ENCODE measurements around the gene GPX6. TPM values are rescaled to one million over a fixed set of nuclear protein-coding genes. Genes with fewer than 3 reads are reported as not detected.

GPX6 gene
- total RNA-seq, 1 experiment from 2014 or later: not detected

GRCh38 chr6:28545955-28546354 is 30.4 kb upstream of the GPX6 start:
- Histone ChIP-seq H3K36me3 (ENCODE audit: control insufficient read depth, insufficient read depth, low read length) (no peaks in the 10 kb centered on the region), H3K4me1 (ENCODE audit: control insufficient read depth, insufficient read depth, low read length) (peaks cover 7% of the 10 kb centered on the region; the same call in 1 of the 2 replicates), H3K9me3 (ENCODE audit: control insufficient read depth, insufficient read depth, low read depth, low read length) (no peaks in the 10 kb centered on the region), H3K27ac (ENCODE audit: low read length) (no peak overlapping the region), H3K4me3 (ENCODE audit: low read depth in 2 of 2, low read length in 2 of 2) (no peak overlapping the region), H3K27me3 (ENCODE audit: control insufficient read depth, insufficient read depth, low read length) (peaks cover 7% of the 10 kb centered on the region; the same call in 1 of the 2 replicates)
- DNase-seq (ENCODE audit: low read depth, low spot score) (no peak), ATAC-seq (no peak)
- in situ Hi-C loops (cut with HindIII; ENCODE audit: low pct_unique_long_range_greater_than_20kb, low sequenced_read_pairs): no loop called here
- no TSS peak for BruUV-seq (replicated peaks)
- POLR2A ChIA-PET: no interaction called here
- CTCF ChIA-PET: no interaction called here
- intact Hi-C loops (cut with micrococcal nuclease; ENCODE audit: unreplicated experiment): no loop called here
- TF ChIP-seq CTCF (IDR thresholded peaks at IDR 0.05): no peak
- no peak for TF ChIP-seq REST (IDR thresholded peaks at IDR 0.05; ENCODE audit: insufficient read depth in 1 of 2, low read depth in 2 of 2, low read length in 1 of 2)
- TF ChIP-seq SIN3A (IDR thresholded peaks at IDR 0.05; ENCODE audit: borderline replicate concordance, insufficient read depth, low read depth, low read length): no peak
- TF ChIP-seq TCF7L2 (IDR thresholded peaks at IDR 0.05; ENCODE audit: low read depth, low read length): no peak
- no peak for TF ChIP-seq POLR2AphosphoS5 (IDR thresholded peaks at IDR 0.05; ENCODE audit: low read depth, low read length)

- intact Hi-C loops (cut with micrococcal nuclease; ENCODE audit: unreplicated experiment) (no loop called here), in situ Hi-C loops (cut with HindIII; ENCODE audit: low pct_unique_long_range_greater_than_20kb, low sequenced_read_pairs) (no loop called here)
- H3K4me1 ChIP-seq (ENCODE audit: control insufficient read depth, insufficient read depth, low read length): peaks cover 7% of the 10 kb centered on the region; the same call in 1 of the 2 replicates
- peaks cover 9% of the 10 kb centered on the region; the same call in 1 of the 2 replicates for H3K27me3 ChIP-seq (ENCODE audit: control insufficient read depth, insufficient read depth, low read length)
- ChIA-PET POLR2A (no interaction called here), CTCF (no interaction called here)
- no peak overlapping the region; a peak in 1 of 4 replicates for H3K4me3 ChIP-seq (ENCODE audit: low read depth in 2 of 2, low read length in 2 of 2)
- ATAC-seq (no peak), DNase-seq (ENCODE audit: low read depth, low spot score) (no peak)
- BruUV-seq (replicated peaks): no TSS peak
- no peaks in the 10 kb centered on the region for H3K36me3 ChIP-seq (ENCODE audit: control insufficient read depth, insufficient read depth, low read length)
- no peak for TF ChIP-seq POLR2AphosphoS5 (IDR thresholded peaks at IDR 0.05; ENCODE audit: low read depth, low read length)
- TF ChIP-seq TCF7L2 (IDR thresholded peaks at IDR 0.05; ENCODE audit: low read depth, low read length): no peak
- no peak for TF ChIP-seq SIN3A (IDR thresholded peaks at IDR 0.05; ENCODE audit: borderline replicate concordance, insufficient read depth, low read depth, low read length)
- no peak overlapping the region for H3K27ac ChIP-seq (ENCODE audit: low read length)
- H3K9me3 ChIP-seq (ENCODE audit: control insufficient read depth, insufficient read depth, low read depth, low read length): no peaks in the 10 kb centered on the region
Observed at GRCh38 chr6:28543651-28544610, 28.3 kb upstream of the GPX6 start.

Data from Panc1 (cell line).